Measurements from ENCODE around the gene LHFPL3.

- TF ChIP-seq CTCF (IDR thresholded peaks at IDR 0.05; ENCODE audit: low read length) (no peak), EZH2 (IDR thresholded peaks at IDR 0.05; ENCODE audit: borderline replicate concordance, low read length) (no peak)
Measured at GRCh38 chr7:104442481-104442880, 114.1 kb downstream of the LHFPL3 start.

Data from OCI-LY1 (cell line).